SKM-1 (cell line): ENCODE data around the gene ABCE1.
"Not testable (repeated sequence)": the region's sequence is repeated elsewhere in the genome, so short reads cannot be mapped to it uniquely, and the experiment has no call there.

Source experiments
- DNase-seq: peaks from one replicate; lab custom pipeline; 2025; ENCODE audit not compliant: unreplicated experiment; lab: John Stamatoyannopoulos, UW

Gene ABCE1

DNA sequence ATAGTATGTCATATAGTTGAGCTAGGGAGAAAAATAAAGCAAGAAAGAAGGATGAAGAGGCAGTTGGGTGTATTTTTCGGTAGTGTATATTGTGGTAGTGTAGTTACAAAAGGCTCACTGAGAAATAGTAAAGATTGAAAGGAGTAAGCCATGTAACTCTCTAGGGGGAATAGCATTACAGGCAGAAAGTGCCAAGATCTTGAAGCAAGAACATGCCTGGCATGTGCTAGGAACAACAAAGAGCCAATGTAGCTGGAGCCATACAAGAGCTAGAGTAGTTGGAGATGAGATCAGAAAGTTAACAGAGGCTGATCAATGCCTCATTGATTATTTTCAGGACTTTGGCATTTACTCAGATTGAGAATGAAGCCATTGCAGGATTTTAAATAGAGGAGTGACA, 3.0 kb downstream of the ABCE1 start:
- no peak for DNase-seq

DNA sequence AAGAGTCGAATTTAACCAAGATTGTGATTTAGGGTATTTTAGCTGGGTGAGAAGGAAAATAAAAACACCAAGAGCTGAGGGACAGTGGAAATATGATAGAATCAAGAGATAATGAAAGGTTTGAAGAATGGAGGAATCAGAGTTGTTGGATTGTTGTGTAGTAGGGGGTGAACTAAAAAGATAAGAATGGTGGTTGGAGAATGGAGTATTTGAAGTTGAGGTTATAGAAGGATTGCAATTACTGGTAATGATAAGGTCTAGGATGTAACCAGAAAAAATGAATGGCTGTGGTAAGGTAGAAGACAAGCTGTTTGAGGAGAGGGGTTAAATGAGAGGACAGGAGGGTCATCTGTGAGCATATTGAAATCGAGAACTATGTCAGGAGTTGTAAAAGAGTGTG, 4.5 kb downstream of the ABCE1 start:
- DNase-seq, result no peak

DNA sequence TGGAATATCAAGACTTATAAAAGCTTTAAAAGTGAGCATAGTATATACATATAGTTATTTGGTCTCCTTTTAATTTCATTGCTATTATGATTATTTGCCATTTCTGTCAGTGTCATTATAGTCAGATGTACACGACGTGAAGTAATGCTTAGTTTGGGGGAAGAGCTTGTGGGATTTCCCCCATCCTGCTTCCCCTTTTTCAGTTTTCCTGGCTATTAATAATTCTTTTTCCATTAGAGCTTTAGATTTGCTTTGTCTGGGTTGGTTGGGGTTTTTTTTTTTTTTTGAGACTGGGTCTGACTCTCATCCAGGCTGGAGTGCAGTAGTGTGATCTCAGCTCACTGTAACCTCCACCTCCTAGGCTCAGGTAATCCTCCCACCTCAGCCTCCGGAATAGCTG, 5.4 kb downstream of the ABCE1 start:
- DNase-seq, result no peak

DNA sequence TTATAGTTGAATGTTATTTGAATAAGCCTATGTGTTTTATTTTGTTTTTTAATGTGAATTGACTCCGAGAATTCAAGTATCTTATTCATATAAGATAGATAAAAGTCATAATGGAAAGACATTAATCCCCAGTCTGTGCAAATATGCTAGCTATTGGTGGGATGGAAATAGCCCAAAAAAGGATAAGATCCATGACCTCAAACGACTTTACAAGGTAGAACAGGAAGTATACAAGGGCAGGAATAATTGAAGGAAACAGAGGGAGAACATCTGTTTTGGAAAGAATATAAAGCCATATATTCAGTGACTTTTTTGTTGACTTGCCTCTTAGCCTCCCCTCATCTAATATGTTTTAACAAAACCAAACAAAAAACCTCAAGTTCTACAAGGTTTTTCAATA, 9.0 kb downstream of the ABCE1 start:
- no peak for DNase-seq

DNA sequence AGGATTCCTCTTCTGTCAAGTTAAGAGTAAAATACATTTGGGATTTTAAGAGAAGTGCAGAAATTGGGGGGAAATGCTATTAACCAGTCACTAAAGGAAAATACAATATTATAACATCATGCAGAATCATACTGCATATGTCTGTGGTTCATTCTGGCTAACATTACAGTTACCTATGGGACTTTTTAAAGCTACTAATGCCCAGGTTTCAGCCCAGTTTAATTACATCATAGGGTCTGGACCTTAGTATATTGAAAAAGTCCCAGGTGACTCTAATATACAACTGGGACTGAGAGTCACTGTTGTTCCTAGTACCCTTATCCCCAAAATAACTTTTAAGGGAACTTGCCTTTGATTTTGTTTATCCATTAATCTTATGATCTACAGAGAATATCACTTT, 10.0 kb downstream of the ABCE1 start:
- DNase-seq, result no peak

DNA sequence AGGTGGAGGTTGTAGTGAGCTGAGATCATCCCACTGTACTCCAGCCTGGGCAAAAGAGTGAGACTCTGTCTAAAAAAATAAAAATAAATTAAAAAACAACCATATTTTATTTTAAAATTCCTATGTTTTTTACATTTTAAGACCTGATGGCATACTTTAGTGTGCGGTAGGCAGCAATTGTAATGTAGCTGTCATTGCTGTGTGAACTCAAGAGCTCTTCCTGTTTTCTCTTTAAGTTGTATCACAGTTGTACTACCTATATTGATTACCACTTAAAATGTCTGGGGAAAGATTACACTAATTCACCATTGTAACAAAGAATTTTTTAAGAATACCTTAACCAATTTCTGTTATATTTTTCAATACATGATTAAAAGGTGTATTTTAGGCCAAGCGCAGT, 27.3 kb downstream of the ABCE1 start:
- no peak for DNase-seq

DNA sequence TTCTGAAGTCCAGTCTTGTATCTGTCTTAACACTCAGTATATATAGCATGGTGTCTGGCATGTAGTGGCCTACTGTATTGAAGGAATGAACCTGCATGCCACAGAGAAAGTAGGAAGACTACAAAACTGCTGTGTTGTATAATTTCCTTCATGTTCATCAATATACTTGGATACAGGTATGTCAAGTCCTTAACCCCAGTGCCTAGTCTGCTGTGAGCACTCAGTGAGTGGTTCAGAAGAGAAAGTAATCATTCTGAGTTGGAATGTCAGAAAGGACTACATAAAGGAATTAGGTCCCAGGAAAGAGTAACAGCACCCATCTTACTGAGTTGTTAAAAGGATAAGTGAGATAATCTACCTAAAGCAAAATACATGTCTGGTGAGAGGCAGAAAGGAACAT, 32.0 kb downstream of the ABCE1 start:
- no peak for DNase-seq

DNA sequence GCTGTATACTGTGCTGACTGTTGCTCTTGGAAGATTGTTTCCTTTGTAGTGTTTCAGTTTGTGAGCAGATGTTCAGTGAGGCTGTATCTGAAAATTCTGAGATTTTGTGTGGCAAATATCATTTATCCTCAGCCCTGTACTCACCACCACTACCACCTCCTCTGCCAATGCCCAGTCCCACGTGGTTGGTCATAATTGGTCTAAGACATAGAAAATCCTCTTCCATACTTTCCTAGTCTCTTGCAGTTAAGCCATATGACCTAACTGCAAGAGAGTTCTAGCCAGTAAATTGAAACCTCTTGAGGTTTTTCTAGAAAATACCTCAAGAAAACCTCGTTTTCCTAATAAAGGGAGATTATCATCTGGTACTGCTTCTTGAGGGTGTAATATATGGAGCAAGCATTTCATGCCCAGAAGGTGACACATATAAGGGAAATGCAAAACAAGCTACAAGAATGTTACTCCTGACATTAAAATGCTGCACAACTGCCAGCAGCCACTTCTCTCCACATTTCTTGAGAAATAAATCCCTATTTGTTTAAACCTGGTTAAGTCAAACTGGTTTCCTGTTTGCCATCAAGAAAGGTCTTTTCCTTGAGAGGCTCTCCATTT, 32.8 kb downstream of the ABCE1 start:
- no peak for DNase-seq

DNA sequence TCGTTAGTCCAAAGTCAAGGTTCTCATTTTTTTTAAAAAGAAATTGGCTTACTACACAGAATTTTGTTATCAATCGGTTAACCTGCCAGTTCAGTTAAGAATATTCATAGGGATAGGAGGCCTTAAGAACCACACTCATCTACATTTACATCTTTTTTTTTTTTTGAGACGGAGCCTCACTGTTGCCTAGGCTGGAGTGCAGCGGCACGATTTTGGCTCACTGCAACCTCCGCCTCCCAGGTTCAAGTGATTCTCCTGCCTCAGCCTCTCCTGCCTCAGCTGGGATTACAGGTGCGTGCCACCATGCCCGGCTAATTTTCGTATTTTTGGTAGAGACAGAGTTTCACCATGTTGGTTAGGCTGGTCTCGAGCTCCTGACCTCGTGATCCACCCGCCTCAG, 33.7 kb downstream of the ABCE1 start:
- no peak for DNase-seq

DNA sequence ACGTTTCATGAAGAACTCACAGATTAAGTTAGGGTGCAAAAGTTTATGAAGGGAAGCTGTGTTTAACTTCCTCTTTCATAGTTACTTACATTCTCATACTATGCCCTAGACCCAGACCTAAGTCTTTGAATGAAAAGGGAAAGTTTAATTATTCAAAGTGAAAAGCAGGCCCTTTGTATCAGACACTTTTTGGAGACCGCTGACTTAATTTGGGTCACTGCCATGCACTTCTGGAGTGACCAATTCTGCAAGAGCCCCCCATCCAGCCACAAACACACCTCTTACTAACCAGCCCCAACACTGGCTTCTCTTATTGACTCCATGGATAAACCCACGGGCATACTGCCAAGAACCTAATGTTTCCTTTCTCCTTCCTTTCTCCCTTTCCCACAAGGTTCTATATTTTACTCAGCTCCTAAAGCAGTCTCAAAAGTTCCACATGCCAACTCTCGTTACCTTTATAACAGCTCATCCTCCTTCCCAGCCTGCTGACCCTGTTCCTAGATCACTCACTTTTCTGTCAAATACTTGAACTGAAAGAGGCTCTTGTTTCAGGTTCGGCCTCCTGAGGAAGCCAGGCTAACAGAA, 34.5 kb downstream of the ABCE1 start:
- DNase-seq, result peak; percentile 23

DNA sequence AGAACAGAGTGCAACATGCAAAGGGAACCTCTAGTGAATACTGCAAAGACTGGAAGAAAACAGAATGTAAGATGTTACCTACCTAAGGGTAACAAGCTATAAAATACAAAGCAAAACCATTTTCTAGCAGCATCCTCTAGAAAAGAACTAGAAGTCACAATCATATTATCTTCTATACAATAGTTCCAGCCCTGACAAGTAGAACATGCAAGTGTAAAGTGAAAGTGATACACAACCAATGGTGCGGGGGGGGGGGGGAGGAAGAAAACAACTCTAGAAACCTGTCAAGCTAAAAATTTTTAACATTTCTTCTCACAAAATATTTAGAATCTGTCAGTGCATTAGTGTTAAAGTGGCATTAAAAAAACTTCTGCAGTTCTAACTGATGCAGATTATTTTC, 38.1 kb downstream of the ABCE1 start:
- DNase-seq, result not testable (repeated sequence)

DNA sequence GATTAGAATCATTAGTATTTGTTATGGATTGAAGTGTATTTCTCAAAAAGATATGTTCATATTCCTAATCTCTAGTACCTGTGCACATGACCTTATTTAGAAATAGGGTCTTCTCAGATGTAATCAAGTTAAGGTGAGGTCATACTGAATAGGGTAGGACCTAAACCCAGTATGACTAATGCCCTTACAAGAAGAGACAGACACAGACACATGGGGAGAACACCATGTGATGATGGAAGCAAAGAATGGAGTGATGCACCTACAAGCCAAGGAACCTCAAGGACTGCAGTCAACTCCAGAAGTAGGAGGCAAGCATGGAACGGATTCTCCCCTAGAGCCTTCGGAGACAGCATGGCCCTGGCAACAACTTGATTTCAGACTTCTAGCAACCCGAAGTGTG, 50.9 kb downstream of the ABCE1 start:
- no peak for DNase-seq

DNA sequence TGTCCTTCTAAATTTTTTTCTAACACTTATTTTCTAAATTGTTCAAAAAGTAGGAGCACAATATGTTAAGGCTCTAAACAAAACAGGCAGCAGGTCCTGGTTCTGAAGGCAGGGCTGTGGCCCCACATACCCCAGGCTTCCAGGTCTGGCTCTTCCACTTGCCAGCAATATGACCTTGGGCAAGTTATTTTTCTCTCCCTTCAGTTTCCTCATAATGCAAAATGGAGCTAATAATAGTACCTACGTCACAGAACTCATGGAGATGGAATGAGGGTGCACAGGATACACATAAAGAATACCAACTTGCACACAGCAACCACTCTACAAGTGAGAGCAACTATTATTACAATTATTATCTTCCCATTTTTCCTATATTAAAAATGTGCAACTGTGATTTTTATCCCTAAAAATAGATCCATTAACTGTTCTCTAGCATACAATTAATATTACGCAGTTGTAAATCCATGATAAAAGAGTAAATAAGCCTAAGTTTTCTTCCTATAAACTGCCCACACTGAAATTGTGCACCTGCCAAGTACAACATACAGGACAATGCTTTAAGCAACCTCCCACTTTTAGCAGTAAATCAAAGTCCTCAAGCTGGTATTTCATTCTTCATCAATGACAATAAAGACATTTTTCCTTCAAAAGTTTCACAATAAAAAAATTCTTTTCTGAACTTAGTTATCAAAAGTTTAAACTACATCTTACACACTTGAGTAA, 55.2 kb downstream of the ABCE1 start:
- no peak for DNase-seq

DNA sequence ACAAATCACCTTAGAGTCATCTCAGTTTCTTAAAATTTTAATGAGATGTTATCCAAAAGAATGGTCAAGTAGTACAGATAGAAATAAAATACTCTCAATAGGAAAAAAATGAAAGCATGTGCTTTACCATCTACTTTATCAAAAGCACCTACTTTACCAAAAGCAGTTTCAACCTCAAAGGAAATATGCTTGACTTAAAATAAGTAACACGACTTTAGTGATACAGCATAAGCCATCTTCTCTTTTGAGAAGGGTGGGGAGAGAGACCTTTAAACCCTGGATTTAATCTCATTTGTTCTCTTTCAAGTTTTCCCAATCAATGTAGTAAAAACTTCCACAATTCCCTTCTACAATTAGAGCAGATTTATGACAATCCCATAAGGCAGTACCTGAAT, 55.8 kb downstream of the ABCE1 start:
- no peak for DNase-seq

DNA sequence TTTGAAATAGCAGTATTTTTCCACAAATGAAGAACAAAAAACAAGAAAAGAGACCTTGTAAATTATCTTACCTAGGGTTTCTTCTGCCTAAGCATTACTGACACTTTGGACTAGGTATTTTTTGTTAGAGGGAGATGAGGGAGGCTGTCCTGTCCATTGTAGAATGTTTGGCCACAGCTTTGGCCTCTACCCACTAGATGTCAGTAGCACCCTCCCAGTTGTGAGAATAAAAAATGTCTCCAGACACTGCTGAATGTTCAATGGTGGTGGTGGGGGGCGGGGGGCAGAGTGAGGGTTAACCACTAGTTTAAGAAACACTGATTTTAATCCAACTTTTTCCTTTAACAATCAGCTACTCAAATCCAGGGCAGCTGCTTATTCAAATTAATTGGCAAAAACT, 56.5 kb downstream of the ABCE1 start:
- no peak for DNase-seq

DNA sequence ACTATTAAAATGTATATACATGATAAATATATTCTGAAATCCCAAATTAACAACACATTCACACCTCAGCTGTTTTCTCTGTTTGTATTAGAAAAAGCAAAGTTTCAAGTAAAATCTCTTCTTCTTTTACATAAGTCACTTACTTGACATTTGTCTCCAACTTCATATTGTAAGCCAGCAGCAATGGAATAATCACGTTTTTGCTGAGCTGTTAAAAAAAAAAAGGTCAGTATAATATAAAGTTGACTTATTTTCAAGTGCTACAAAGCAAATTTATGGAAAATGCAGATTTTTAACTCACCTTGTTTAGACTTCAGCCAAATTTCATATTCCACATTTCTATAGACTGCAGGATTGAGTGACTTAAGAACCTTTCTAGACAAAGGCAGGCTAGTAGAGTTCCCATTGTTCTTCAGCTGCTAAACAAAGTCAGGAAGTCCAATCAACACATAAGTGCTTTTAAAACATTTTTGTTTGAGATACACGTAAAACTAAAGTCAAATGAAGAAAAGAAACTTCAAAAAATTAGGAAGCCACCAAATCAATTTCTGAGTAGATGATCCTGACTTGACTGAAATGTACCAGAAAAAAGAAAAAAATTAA, 57.3 kb downstream of the ABCE1 start:
- DNase-seq, result no peak

DNA sequence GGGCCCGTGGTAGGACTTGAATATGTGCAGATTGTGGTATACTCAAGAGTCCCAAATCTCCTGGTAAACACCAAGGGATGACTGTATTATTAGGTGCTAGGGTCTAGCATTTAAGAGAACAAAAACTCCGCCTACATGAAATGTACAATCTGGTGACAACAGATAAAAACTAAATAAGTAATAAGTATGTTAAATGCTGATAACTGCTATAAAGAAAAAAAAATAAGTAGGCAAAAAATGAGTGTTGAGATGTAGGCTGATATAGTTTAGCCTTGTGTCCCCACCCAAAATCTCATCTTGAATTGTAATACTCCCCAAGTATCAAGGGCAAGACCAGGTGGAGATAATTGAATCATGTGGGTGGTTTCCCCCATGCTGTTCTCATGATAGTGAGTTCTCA, 58.9 kb downstream of the ABCE1 start:
- DNase-seq, result no peak

DNA sequence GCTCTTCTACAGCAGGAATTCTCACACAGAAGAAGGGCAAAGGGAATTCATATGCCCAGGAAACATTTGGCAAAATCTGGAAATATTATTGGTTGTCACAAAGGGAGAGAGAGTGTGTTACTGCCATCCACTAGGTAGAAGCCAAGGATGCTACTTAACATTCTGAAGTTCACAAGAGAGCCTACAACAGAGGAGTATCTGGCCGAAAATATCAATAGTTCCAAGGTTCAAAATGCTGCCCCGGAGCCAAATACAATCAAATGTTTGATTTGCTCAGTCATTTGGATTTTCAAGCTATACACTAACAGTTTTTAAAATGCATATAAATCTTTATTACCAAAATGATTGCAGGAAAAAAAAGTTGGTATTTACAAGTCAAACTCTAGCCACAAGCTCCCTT, 63.4 kb downstream of the ABCE1 start:
- no peak for DNase-seq

DNA sequence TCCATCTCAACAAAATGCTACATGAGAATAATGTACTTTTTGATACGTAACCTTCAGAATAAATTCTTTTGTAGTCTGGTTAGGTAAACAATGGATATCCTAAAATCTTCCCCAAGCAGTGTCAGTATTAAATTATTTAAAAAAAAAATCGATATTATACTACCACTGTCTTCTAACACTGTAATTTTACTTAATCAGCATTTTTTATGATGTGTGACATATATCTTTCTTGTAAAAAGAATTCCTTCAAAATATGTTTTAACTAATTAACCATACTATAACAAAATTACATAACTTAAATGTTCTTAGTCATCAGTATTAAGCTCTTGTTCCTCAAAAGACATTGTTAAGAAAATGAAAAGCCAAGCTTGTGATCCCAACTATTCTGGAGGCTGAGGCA, 69.8 kb downstream of the ABCE1 start:
- DNase-seq, result no peak

DNA sequence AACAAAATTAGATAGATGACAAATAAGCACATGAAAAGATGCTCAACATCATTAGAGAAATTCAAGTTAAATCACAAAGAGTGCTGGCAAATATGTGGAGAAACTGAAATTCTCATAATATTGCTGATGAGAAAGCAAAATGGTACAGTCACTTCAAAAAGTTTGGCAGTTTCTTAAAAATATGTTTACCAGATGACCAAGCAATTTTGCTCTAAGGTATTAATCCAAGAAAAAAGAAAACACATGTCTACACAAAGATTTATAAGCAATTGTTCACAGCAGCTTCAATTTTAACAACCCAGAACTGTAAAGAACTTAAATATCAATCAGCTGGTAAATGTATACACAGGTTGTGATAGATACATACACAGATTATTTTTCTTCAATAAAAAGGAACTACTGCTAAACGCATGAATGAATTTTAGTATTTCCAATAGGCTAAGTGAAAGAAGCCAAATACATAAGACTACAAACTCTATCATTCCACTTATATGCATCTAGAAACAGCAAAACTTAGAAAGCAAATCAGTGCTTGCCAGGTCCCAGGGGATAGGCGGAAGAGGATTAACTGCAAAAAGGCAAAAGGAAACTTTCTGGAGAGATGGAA, 70.6 kb downstream of the ABCE1 start:
- no peak for DNase-seq

DNA sequence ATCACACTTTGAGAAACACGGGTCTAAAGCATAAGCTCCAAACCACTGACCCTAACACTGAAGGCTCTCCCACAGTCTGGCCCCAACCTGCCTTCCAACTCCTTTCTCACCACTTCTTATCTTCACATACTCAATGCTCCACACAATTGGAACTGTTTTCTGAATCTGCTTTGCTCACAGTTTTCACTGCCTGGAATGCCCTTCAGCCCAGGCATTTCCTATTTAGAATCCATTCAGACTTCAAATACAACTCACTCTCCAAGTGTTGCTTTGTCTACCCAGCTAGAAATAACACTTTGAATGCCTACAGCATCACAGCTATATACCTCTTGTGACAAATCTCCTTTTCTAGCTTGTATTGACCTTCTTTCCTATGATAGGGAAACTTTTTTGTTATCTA, 72.1 kb downstream of the ABCE1 start:
- no peak for DNase-seq

DNA sequence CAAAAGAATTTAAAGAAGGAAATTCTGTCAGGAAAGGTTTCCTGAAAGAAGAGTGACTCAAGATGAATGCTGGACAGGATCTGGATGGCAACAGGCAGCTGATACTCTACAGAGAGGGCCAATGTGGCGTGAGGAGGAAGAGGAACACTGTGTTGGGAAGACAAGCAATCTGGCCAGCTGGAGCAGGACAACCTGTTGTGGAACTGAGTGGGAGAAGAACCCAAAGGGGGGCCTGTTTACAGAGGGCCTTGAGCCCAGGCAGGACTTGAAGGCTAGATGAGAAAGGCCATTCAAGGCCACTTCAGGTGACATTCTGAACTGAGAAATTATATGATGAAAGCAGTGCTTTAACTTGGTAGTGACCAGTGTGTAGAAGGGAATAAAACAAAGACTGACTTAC, 73.8 kb downstream of the ABCE1 start:
- DNase-seq, result no peak
